ENCODE measurements around the gene INPP5F. TPM values are rescaled to one million over a fixed set of nuclear protein-coding genes. Genes with fewer than 3 reads are reported as not detected.

The INPP5F gene
- total and polyA plus RNA-seq, 8 donors: 10.9 to 46.5 (median 40.5) TPM

DNA sequence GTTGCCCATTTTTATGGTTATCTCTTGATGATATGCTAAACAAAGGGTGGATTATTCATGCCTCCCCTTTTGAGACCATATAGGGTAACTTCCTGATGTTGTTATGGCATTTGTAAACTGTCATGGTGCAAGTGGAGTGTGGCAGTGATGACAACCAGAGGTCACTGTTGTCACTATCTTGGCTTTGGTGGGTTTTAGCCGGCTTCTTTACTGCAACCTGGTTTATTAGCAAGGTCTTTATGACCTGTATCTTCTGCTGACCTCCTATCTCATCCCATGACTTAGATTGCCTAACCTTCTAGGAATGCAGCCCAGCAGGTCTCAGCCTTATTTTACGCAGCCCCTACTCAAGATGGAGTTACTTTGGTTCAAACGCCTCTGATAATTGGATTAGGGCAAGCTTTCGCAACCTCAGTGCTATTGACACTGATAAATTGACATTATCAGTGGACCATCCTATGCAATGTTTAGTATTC lies 37.8 kb upstream of the INPP5F start:
- no peak overlapping the region for H3K27ac ChIP-seq
- intact Hi-C loops (cut with DNase I): no loop called here
- H3K4me1 ChIP-seq: peaks cover 2 to 16% of the 10 kb centered on the region in 2 donors
- no peaks in the 10 kb centered on the region for H3K27me3 ChIP-seq
- DNase-seq (no peak), ATAC-seq (no peak)
- no peaks in the 10 kb centered on the region for H3K9me3 ChIP-seq
- H3K36me3 ChIP-seq: no peaks in the 10 kb centered on the region
- H3K4me3 ChIP-seq: no peak overlapping the region
- TF ChIP-seq, protein P1, sequence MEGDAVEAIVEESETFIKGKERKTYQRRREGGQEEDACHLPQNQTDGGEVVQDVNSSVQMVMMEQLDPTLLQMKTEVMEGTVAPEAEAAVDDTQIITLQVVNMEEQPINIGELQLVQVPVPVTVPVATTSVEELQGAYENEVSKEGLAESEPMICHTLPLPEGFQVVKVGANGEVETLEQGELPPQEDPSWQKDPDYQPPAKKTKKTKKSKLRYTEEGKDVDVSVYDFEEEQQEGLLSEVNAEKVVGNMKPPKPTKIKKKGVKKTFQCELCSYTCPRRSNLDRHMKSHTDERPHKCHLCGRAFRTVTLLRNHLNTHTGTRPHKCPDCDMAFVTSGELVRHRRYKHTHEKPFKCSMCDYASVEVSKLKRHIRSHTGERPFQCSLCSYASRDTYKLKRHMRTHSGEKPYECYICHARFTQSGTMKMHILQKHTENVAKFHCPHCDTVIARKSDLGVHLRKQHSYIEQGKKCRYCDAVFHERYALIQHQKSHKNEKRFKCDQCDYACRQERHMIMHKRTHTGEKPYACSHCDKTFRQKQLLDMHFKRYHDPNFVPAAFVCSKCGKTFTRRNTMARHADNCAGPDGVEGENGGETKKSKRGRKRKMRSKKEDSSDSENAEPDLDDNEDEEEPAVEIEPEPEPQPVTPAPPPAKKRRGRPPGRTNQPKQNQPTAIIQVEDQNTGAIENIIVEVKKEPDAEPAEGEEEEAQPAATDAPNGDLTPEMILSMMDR (IDR thresholded peaks at IDR 0.05): no peak

DNA sequence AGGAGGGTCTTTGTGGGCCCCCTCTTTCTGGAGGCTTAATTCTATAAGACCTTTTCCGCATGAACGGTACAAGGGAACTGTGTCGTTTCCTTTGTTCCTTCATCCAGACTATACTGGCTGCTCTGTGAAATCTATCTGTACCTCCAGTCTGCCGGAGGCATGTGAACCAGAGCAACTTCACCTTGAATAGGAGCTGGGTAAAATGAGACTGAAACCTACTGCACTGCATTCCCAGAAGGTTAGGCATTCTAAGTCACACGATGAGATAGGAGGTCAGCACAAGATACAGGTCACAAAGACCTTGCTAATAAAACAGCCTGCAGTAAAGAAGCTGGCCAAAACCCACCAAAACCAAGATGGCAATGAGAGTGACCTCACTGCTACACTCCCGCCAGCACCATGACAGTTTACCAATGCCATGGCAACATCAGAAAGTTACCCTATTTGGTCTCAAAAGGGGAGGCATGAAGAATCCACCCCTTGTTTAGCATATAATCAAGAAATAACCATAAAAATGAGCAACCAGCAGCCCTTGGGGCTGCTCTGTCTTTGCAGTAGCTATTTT lies 36.8 kb upstream of the INPP5F start:
- Histone ChIP-seq H3K27ac (no peak overlapping the region), H3K27me3 (no peaks in the 10 kb centered on the region), H3K9me3 (no peaks in the 10 kb centered on the region), H3K36me3 (no peaks in the 10 kb centered on the region), H3K4me1 (peaks cover 2 to 16% of the 10 kb centered on the region in 2 donors), H3K4me3 (no peak overlapping the region)
- DNase-seq: no peak
- intact Hi-C loops (cut with DNase I): no loop called here
- no peak for ATAC-seq
- TF ChIP-seq, protein P1 (IDR thresholded peaks at IDR 0.05): no peak

DNA sequence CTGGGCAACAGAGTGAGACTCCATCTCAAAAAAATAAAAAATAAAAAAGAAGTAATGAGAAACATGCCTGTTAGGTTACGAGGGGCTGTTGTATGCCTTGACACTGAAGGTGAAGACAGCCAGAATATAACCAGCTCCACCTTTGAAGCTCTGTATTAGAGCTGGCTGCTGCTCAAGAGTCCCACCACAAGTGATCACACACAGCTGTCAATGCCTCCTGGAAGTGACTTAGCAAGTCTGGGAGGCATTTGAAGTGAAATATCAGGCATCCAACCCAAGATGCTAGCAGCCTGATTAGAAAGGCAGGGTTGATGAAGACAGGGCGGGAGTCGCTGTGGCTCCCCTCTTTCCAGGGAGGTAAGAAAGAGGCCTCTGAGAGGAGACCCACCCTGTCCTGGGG lies 34.1 kb upstream of the INPP5F start:
- intact Hi-C loops (cut with DNase I): no loop called here
- Histone ChIP-seq H3K9me3 (no peaks in the 10 kb centered on the region), H3K27ac (no peak overlapping the region), H3K4me1 (peaks cover 2 to 9% of the 10 kb centered on the region in 2 donors), H3K36me3 (no peaks in the 10 kb centered on the region), H3K4me3 (no peak overlapping the region), H3K27me3 (no peaks in the 10 kb centered on the region)
- DNase-seq: no peak
- TF ChIP-seq, protein P1 (IDR thresholded peaks at IDR 0.05): no peak
- no peak for ATAC-seq

DNA sequence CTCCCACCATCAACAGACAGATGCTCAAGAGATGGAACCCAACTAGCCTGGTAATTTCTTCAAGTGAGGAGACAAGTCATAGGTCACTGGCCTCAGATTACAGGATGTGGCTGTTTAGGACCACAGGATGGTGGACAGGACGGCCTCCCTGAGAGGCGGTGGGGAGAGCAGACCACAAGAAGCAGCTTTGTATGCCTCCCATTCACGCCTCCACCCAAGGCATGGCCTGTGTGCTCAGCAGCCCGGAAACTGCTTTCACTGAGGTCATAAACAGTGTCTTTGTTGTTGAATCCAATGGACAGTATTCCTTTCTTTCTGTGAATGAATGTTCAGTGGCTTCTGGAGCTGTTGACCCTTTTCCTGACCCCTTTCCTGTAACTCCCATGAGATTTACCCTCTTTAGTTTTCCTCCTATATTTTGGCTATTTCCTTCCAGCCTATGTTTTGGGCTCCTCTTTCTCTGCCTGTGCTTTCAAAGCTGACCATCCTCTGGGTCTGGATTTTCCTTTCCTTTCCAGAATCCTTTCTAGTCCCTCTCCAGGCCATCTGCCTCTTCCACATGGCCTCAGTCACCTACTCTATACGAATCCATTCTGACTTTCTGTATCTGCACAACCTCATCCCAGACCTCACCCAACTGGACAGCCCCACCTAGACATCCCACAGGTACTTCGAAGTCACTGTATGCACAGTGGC lies 32.4 kb upstream of the INPP5F start:
- no peak overlapping the region for H3K4me3 ChIP-seq
- DNase-seq: no peak
- no peak for ATAC-seq
- intact Hi-C loops (cut with DNase I): no loop called here
- no peaks in the 10 kb centered on the region for H3K9me3 ChIP-seq
- no peaks in the 10 kb centered on the region for H3K27me3 ChIP-seq
- no peaks in the 10 kb centered on the region for H3K36me3 ChIP-seq
- no peaks in the 10 kb centered on the region for H3K4me1 ChIP-seq
- no peak overlapping the region for H3K27ac ChIP-seq
- TF ChIP-seq, protein P1 (IDR thresholded peaks at IDR 0.05): no peak

DNA sequence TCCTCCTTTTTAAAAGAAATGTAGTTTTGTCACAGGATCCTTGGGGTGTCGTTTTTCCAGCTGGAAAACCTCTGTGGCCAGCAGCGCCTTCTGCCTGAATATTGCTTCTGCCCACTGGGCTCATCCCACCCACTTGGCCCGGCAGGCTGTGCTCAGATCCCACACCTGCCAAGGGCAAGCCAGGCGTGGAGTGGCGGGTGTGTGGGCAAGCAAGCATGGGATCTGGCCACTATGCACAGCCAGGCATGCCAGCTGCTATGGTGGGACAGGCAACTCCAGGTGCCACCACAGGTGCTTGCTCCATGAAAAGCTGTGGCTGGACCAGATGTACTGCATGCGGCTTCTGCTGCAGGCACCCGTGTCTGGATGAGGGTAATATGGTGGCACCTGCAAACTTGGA lies 31.2 kb upstream of the INPP5F start:
- DNase-seq (no peak), ATAC-seq (no peak)
- Histone ChIP-seq H3K27me3 (no peaks in the 10 kb centered on the region), H3K36me3 (no peaks in the 10 kb centered on the region), H3K4me3 (no peak overlapping the region), H3K4me1 (no peaks in the 10 kb centered on the region), H3K27ac (no peak overlapping the region), H3K9me3 (no peaks in the 10 kb centered on the region)
- intact Hi-C loops (cut with DNase I): no loop called here
- TF ChIP-seq, protein P1 (IDR thresholded peaks at IDR 0.05): no peak
